Esophagus (tissue), 2 donors: ENCODE measurements around the gene SLC35D2. TPM values are rescaled to one million over a fixed set of nuclear protein-coding genes. Genes with fewer than 3 reads are reported as not detected.
"Not testable (repeated sequence)": the region's sequence is repeated elsewhere in the genome, so short reads cannot be mapped to it uniquely, and the experiment has no call there.

ENCODE experiments used
- H3K27ac ChIP-seq, 2 donors: one replicate each; pipeline ENCODE4 v1.5.1; 2013; ENCODE audit warnings: low read depth in 2 of 2, mild to moderate bottlenecking in 2 of 2, inconsistent platforms in 1 of 2, low read length in 1 of 2, moderate library complexity in 1 of 2
- H3K27me3 ChIP-seq, 2 donors: one replicate each; pipeline ENCODE4 v1.6.1; 2013; ENCODE audit warnings: low read length in 2 of 2, control low read depth in 1 of 2, mild to moderate bottlenecking in 1 of 2; ENCODE audit not compliant: insufficient read depth in 2 of 2, control insufficient read depth in 1 of 2
- H3K36me3 ChIP-seq, 2 donors: one replicate each; pipeline ENCODE4 v1.6.1; 2013; ENCODE audit warnings: low read length in 1 of 2; ENCODE audit not compliant: control insufficient read depth in 2 of 2, insufficient read depth in 2 of 2
- H3K4me1 ChIP-seq, 2 donors: one replicate each; pipeline ENCODE4 v1.6.1; 2013; ENCODE audit warnings: low read length in 1 of 2; ENCODE audit not compliant: control insufficient read depth in 2 of 2, insufficient read depth in 2 of 2
- H3K4me3 ChIP-seq, 2 donors: one replicate each; pipeline ENCODE4 v1.5.1; 2013; ENCODE audit warnings: low read length in 2 of 2, mild to moderate bottlenecking in 2 of 2, low read depth in 1 of 2, moderate library complexity in 1 of 2
- H3K9me3 ChIP-seq, 2 donors: one replicate each; pipeline ENCODE4 v1.6.1; 2013; ENCODE audit warnings: mild to moderate bottlenecking in 2 of 2, low read depth in 1 of 2, low read length in 1 of 2, moderate library complexity in 1 of 2; ENCODE audit not compliant: control insufficient read depth in 2 of 2, insufficient read depth in 1 of 2
- WGBS, 2 donors: extraction: QIAGEN DNeasy Blood & Tissue Kit; methylation state at CpG; one replicate each; pipeline ENCODE4 v1.1.7; 2013; 5-methylcytosine and 5-hydroxymethylcytosine counted together
- polyA plus RNA-seq, 2 donors: library from polyadenylated mRNA; stranded (reverse); fragments of 200-250 nt; gene quantifications; one replicate each; pipeline ENCODE4 v1.2.3, GENCODE V29; 2013
- donor health status: healthy with polysubstance abuse.
- donor health status: Bipolar disorder and iron deficiency.

Gene SLC35D2
- polyA plus RNA-seq, 2 donors = 8.1 to 10.3 TPM

- H3K27ac ChIP-seq, H3K9me3 ChIP-seq, H3K27me3 ChIP-seq, H3K36me3 ChIP-seq, H3K4me3 ChIP-seq, H3K4me1 ChIP-seq: not testable (repeated sequence)
- WGBS, 2 donors = 95 to 96% methylated on average over 6 of the region's 6 CpGs
Measured at GRCh38 chr9:96362119-96362518, 21.4 kb downstream of the SLC35D2 start.

GRCh38 chr9:96361668-96362067, 21.8 kb downstream of the SLC35D2 start:
- Histone ChIP-seq H3K4me1 (no peaks in the 10 kb centered on the region), H3K9me3 (no peaks in the 10 kb centered on the region), H3K27ac (no peak overlapping the region), H3K27me3 (no peaks in the 10 kb centered on the region), H3K36me3 (peaks cover 0 to 2% of the 10 kb centered on the region in 2 donors), H3K4me3 (no peak overlapping the region)
- WGBS, 2 donors = 94 to 95% methylated on average over 6 of the region's 6 CpGs

- Histone ChIP-seq H3K36me3 (peaks cover 2 to 3% of the 10 kb centered on the region in 2 donors), H3K9me3 (no peaks in the 10 kb centered on the region), H3K4me1 (no peaks in the 10 kb centered on the region), H3K4me3 (no peak overlapping the region), H3K27ac (no peak overlapping the region), H3K27me3 (no peaks in the 10 kb centered on the region)
- WGBS, 2 donors = 71 to 80% methylated on average over 2 of the region's 2 CpGs
Measured at GRCh38 chr9:96360976-96361375, 22.5 kb downstream of the SLC35D2 start.

- not testable (repeated sequence) for H3K27ac ChIP-seq, H3K4me3 ChIP-seq, H3K36me3 ChIP-seq, H3K9me3 ChIP-seq, H3K4me1 ChIP-seq, H3K27me3 ChIP-seq
- WGBS, 2 donors = 96% methylated on average over 6 of the region's 6 CpGs
Measured at GRCh38 chr9:96360523-96360922, 23.0 kb downstream of the SLC35D2 start.

GRCh38 chr9:96350866-96351265, 32.6 kb downstream of the SLC35D2 start:
- Histone ChIP-seq H3K4me3 (no peak overlapping the region), H3K36me3 (peaks cover 3 to 11% of the 10 kb centered on the region in 2 donors), H3K9me3 (peaks cover 0 to 2% of the 10 kb centered on the region in 2 donors), H3K4me1 (no peaks in the 10 kb centered on the region), H3K27me3 (no peaks in the 10 kb centered on the region), H3K27ac (no peak overlapping the region)
- 73 to 81% methylated on average over 1 of the region's 1 CpG for WGBS, 2 donors

GRCh38 chr9:96348261-96348660, 35.2 kb downstream of the SLC35D2 start:
- Histone ChIP-seq H3K4me1 (no peaks in the 10 kb centered on the region), H3K4me3 (no peak overlapping the region), H3K27ac (no peak overlapping the region), H3K9me3 (peaks cover 0 to 2% of the 10 kb centered on the region in 2 donors), H3K27me3 (no peaks in the 10 kb centered on the region), H3K36me3 (peaks cover 1 to 11% of the 10 kb centered on the region in 2 donors)
- WGBS, 2 donors = 97 to 100% methylated on average over 5 of the region's 5 CpGs

- H3K27ac ChIP-seq = no peak overlapping the region
- no peaks in the 10 kb centered on the region for H3K4me1 ChIP-seq
- peaks cover 1 to 9% of the 10 kb centered on the region in 2 donors for H3K36me3 ChIP-seq
- H3K27me3 ChIP-seq = no peaks in the 10 kb centered on the region
- no peak overlapping the region for H3K4me3 ChIP-seq
- H3K9me3 ChIP-seq = peaks cover 0 to 2% of the 10 kb centered on the region in 2 donors
- 91% methylated on average over 9 of the region's 9 CpGs for WGBS, 2 donors
Measured at GRCh38 chr9:96345551-96345950, 38.0 kb downstream of the SLC35D2 start.

- H3K27ac ChIP-seq = peak overlapping the region; percentile 34 to 41
Measured at GRCh38 chr9:96344458-96345180, 38.9 kb downstream of the SLC35D2 start.

GRCh38 chr9:96343515-96344360, 39.8 kb downstream of the SLC35D2 start:
- H3K9me3 ChIP-seq = peaks cover 0 to 2% of the 10 kb centered on the region in 2 donors
- no peak overlapping the region for H3K4me3 ChIP-seq
- H3K27ac ChIP-seq = no peak overlapping the region
- H3K36me3 ChIP-seq = peaks cover 1 to 9% of the 10 kb centered on the region in 2 donors
- H3K4me1 ChIP-seq = no peaks in the 10 kb centered on the region
- WGBS, 2 donors = 56 to 68% methylated on average over 5 of the region's 5 CpGs
- H3K27me3 ChIP-seq = no peaks in the 10 kb centered on the region

More at GRCh38 chr9:96344458-96345180, 38.9 kb downstream of the SLC35D2 start:
- Histone ChIP-seq H3K4me3 (no peak overlapping the region), H3K9me3 (peaks cover 0 to 2% of the 10 kb centered on the region in 2 donors), H3K36me3 (peaks cover 1 to 9% of the 10 kb centered on the region in 2 donors), H3K27me3 (no peaks in the 10 kb centered on the region), H3K4me1 (no peaks in the 10 kb centered on the region)
- WGBS, 2 donors = 35 to 42% methylated on average over 6 of the region's 6 CpGs
